Neural cell (in vitro differentiated cells): ENCODE data around the gene TFAM. TPM values are rescaled to one million over a fixed set of nuclear protein-coding genes. Genes with fewer than 3 reads are reported as not detected.

Source experiments
- H2AFZ ChIP-seq: fragments of 200-600, 300-800 bp; sonication (generic), shearing (Covaris generic); 2 replicates; pipeline ENCODE4 v1.6.0; 2014; ENCODE audit warnings: low read depth, mild to moderate bottlenecking, antibody characterized with exemption, low read length, moderate library complexity
- H3F3A ChIP-seq: fragments of 200-600 bp; shearing (Covaris generic); 2 replicates; pipeline ENCODE4 v1.6.1; 2016; ENCODE audit warnings: mild to moderate bottlenecking, moderate library complexity, mixed read lengths, antibody characterized with exemption, low read length; ENCODE audit not compliant: insufficient read depth, poor library complexity, severe bottlenecking
- H3K27ac ChIP-seq: fragments of 200-600, 300-800 bp; sonication (generic), shearing (Covaris generic); 2 replicates; pipeline ENCODE4 v1.5.1; 2014; ENCODE audit warnings: mild to moderate bottlenecking, low read length, moderate library complexity
- H3K27me3 ChIP-seq: fragments of 300-800, 200-600 bp; sonication (generic), shearing (Covaris generic); 2 replicates; pipeline ENCODE4 v1.6.0; 2014; ENCODE audit warnings: mild to moderate bottlenecking, low read depth, low read length, moderate library complexity; ENCODE audit not compliant: insufficient read depth
- H3K36me3 ChIP-seq: fragments of 300-800, 200-600 bp; sonication (generic), shearing (Covaris generic); 2 replicates; pipeline ENCODE4 v1.5.1; 2014; ENCODE audit warnings: mild to moderate bottlenecking, antibody characterized with exemption, low read length, moderate library complexity; ENCODE audit not compliant: insufficient read depth
- H3K4me2 ChIP-seq: fragments of 300-800, 200-600 bp; sonication (generic), shearing (Covaris generic); 2 replicates; pipeline ENCODE4 v1.6.0; 2014; ENCODE audit warnings: mild to moderate bottlenecking, low read length
- H3K4me3 ChIP-seq: fragments of 300-800, 200-600 bp; sonication (generic), shearing (Covaris generic); 2 replicates; pipeline ENCODE4 v1.5.1; 2014; ENCODE audit warnings: mild to moderate bottlenecking, low read length, moderate library complexity
- H3K79me2 ChIP-seq: fragments of 200-600 bp; shearing (Covaris generic); replicated peaks from 2 replicates; pipeline ENCODE4 v1.6.0; 2014; ENCODE audit warnings: mild to moderate bottlenecking, low read length, moderate library complexity; ENCODE audit not compliant: insufficient read depth
- H3K9ac ChIP-seq: fragments of 300-800, 200-600 bp; sonication (generic), shearing (Covaris generic); 2 replicates; pipeline ENCODE4 v1.6.1; 2016; ENCODE audit warnings: mild to moderate bottlenecking, low read length, mixed read lengths
- H3K9me2 ChIP-seq: fragments of 200-600 bp; shearing (Covaris generic); 2 replicates; pipeline ENCODE4 v1.6.1; 2016; ENCODE audit warnings: mild to moderate bottlenecking, low read length, mixed read lengths; ENCODE audit not compliant: insufficient read depth
- H3K9me3 ChIP-seq: fragments of 200-600, 300-800 bp; sonication (generic), shearing (Covaris generic); 2 replicates; pipeline ENCODE4 v1.6.1; 2016; ENCODE audit warnings: mild to moderate bottlenecking, mixed run types, low read length, moderate library complexity, mixed read lengths
- H4K20me1 ChIP-seq: fragments of 200-600 bp; shearing (Covaris generic); 2 replicates; pipeline ENCODE4 v1.6.1; 2016; ENCODE audit warnings: mild to moderate bottlenecking, mixed run types; ENCODE audit not compliant: insufficient read depth
- EP300 ChIP-seq: fragments of 450-650 bp; conservative IDR thresholded peaks from 2 replicates; pipeline ENCODE4 v1.6.1; 2014; ENCODE audit warnings: antibody characterized with exemption, mild to moderate bottlenecking, moderate library complexity; ENCODE audit not compliant: poor library complexity, severe bottlenecking
- EZH2 ChIP-seq: fragments of 200-600, 300-800 bp; shearing (Covaris generic), sonication (generic); IDR thresholded peaks from 2 replicates; pipeline ENCODE4 v1.6.1; 2014; ENCODE audit warnings: antibody characterized with exemption, low read length, borderline replicate concordance, mild to moderate bottlenecking; ENCODE audit not compliant: insufficient read depth, poor library complexity, severe bottlenecking
- MXI1 ChIP-seq: fragments of 450-650 bp; conservative IDR thresholded peaks from 2 replicates; pipeline ENCODE4 v1.6.1; 2014; ENCODE audit warnings: antibody characterized with exemption, mild to moderate bottlenecking; ENCODE audit not compliant: poor library complexity, severe bottlenecking
- POLR2AphosphoS5 ChIP-seq: IDR thresholded peaks from 2 replicates; pipeline ENCODE4 v1.6.1; 2012
- RAD21 ChIP-seq: fragments of 450-650 bp; conservative IDR thresholded peaks from 2 replicates; pipeline ENCODE4 v1.6.1; 2014; ENCODE audit warnings: antibody characterized with exemption, mild to moderate bottlenecking, moderate library complexity
- SMC3 ChIP-seq: fragments of 450-650 bp; conservative IDR thresholded peaks from 2 replicates; pipeline ENCODE4 v1.6.1; 2014; ENCODE audit warnings: antibody characterized with exemption, mild to moderate bottlenecking, moderate library complexity; ENCODE audit not compliant: poor library complexity
- TAF1 ChIP-seq: IDR thresholded peaks from 2 replicates; pipeline ENCODE4 v1.6.1; 2012; ENCODE audit warnings: low read depth
- polyA plus RNA-seq: library from polyadenylated mRNA; depleted of rRNA; stranded (reverse); fragments of >200 nt; gene quantifications from 2 replicates; pipeline ENCODE4 v1.2.3, GENCODE V29; 2014
- TF ChIP-seq, protein P1 (sequence below): fragments of 450-650 bp; IDR thresholded peaks from 2 replicates; pipeline ENCODE4 v1.5.1; 2014; ENCODE audit warnings: antibody characterized with exemption, mild to moderate bottlenecking, moderate library complexity; ENCODE audit not compliant: poor library complexity, severe bottlenecking
- TF ChIP-seq, protein P2 (sequence below): IDR thresholded peaks from 2 replicates; pipeline ENCODE4 v1.6.1; 2012; ENCODE audit warnings: borderline replicate concordance

TFAM gene
- polyA plus RNA-seq, 1 donor from 2014 or later = 27.2 TPM

DNA sequence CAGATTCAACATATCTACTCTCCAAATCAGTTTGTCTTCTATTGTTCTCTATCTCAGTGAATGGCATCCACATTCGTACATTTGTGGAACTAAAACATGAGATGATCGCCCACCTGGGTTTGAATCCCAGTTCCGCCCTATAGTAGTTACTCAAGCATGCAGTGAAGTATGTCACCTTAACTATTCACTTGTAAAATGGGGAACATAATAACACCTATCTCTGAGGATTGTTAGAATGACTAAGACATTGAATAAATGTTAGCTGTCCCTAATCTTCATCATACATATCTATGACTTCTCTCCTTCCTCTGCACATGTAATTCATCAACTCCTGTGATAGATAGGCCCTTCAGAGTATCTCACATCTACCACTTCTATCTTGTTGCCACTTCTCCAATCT is 25.7 kb upstream of the TFAM start:
- TF ChIP-seq MXI1 (no peak), EZH2 (no peak), POLR2AphosphoS5 (no peak), TAF1 (no peak), SMC3 (no peak)
- no peaks in the 10 kb centered on the region for H3K36me3 ChIP-seq
- H3F3A ChIP-seq = no peaks in the 10 kb centered on the region
- H3K9me2 ChIP-seq = no peaks in the 10 kb centered on the region
- H3K9ac ChIP-seq = no peak overlapping the region
- H3K27me3 ChIP-seq = no peaks in the 10 kb centered on the region
- no peak overlapping the region for H2AFZ ChIP-seq
- peaks cover 16% of the 10 kb centered on the region for H3K79me2 ChIP-seq
- H3K27ac ChIP-seq = no peak overlapping the region
- H3K4me3 ChIP-seq = no peak overlapping the region
- no peaks in the 10 kb centered on the region for H4K20me1 ChIP-seq
- H3K4me2 ChIP-seq = no peak overlapping the region
- H3K9me3 ChIP-seq = no peaks in the 10 kb centered on the region

DNA sequence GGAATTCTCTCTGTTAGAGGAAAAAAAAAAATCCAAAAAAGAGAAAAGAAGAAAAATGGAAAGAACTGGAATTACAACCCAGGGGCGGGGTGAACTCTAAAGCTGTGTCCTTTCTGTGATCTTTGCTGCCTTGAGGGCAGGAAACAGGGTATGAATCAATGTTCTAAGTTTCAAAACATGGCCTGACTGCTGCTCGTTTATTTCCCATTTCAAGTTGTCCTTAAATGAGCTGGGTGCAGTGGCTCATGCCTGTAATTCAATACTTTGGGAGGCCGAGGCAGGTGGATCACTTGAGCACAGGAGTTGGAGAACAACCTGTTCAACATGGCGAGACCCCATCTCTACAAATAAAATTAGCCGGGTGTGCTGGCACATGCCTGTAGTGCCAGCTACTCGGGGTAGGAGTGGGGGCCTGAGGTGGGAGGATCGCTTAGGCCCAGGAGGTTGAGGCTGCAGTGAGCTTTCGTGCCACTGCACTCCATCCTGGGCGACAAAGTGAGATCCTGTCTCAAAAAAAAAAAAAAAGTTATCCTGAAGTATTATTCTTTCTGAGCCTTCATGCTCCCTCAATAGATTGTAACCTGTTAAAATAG is 24.7 kb upstream of the TFAM start:
- no peaks in the 10 kb centered on the region for H3K36me3 ChIP-seq
- no peak overlapping the region for H3K27ac ChIP-seq
- no peak overlapping the region for H3K4me2 ChIP-seq
- H4K20me1 ChIP-seq = no peaks in the 10 kb centered on the region
- H3K9me3 ChIP-seq = no peaks in the 10 kb centered on the region
- no peaks in the 10 kb centered on the region for H3K27me3 ChIP-seq
- TF ChIP-seq POLR2AphosphoS5 = no peak
- H3K9ac ChIP-seq = no peak overlapping the region
- H3F3A ChIP-seq = no peaks in the 10 kb centered on the region
- H3K4me3 ChIP-seq = no peak overlapping the region
- no peaks in the 10 kb centered on the region for H3K9me2 ChIP-seq
- H3K79me2 ChIP-seq = peaks cover 15% of the 10 kb centered on the region
- H2AFZ ChIP-seq = no peak overlapping the region

DNA sequence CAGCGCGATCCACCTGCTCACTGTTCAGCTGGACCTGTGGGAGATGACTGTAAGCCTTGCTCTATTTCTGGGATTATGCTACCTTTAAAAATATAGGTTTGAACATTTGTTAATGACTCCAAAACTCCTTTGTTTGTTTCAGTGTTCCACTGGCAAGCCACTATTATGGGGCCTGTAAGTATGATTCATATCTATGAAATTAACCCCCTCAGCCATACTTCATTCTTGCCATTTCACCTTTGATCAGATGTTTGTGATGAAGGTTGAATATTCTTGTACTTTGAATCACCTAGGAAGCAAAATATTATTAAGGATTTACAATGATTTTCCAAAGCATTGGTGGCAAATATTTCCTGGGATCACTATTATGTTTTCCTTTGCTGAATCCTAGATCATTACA is 23.9 kb upstream of the TFAM start:
- no peak overlapping the region for H2AFZ ChIP-seq
- no peak overlapping the region for H3K9ac ChIP-seq
- no peak for TF ChIP-seq EP300
- no peak for TF ChIP-seq POLR2AphosphoS5
- TF ChIP-seq RAD21 = no peak
- TF ChIP-seq EZH2 = no peak
- TF ChIP-seq, protein P1, sequence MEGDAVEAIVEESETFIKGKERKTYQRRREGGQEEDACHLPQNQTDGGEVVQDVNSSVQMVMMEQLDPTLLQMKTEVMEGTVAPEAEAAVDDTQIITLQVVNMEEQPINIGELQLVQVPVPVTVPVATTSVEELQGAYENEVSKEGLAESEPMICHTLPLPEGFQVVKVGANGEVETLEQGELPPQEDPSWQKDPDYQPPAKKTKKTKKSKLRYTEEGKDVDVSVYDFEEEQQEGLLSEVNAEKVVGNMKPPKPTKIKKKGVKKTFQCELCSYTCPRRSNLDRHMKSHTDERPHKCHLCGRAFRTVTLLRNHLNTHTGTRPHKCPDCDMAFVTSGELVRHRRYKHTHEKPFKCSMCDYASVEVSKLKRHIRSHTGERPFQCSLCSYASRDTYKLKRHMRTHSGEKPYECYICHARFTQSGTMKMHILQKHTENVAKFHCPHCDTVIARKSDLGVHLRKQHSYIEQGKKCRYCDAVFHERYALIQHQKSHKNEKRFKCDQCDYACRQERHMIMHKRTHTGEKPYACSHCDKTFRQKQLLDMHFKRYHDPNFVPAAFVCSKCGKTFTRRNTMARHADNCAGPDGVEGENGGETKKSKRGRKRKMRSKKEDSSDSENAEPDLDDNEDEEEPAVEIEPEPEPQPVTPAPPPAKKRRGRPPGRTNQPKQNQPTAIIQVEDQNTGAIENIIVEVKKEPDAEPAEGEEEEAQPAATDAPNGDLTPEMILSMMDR = no peak
- TF ChIP-seq, protein P2, sequence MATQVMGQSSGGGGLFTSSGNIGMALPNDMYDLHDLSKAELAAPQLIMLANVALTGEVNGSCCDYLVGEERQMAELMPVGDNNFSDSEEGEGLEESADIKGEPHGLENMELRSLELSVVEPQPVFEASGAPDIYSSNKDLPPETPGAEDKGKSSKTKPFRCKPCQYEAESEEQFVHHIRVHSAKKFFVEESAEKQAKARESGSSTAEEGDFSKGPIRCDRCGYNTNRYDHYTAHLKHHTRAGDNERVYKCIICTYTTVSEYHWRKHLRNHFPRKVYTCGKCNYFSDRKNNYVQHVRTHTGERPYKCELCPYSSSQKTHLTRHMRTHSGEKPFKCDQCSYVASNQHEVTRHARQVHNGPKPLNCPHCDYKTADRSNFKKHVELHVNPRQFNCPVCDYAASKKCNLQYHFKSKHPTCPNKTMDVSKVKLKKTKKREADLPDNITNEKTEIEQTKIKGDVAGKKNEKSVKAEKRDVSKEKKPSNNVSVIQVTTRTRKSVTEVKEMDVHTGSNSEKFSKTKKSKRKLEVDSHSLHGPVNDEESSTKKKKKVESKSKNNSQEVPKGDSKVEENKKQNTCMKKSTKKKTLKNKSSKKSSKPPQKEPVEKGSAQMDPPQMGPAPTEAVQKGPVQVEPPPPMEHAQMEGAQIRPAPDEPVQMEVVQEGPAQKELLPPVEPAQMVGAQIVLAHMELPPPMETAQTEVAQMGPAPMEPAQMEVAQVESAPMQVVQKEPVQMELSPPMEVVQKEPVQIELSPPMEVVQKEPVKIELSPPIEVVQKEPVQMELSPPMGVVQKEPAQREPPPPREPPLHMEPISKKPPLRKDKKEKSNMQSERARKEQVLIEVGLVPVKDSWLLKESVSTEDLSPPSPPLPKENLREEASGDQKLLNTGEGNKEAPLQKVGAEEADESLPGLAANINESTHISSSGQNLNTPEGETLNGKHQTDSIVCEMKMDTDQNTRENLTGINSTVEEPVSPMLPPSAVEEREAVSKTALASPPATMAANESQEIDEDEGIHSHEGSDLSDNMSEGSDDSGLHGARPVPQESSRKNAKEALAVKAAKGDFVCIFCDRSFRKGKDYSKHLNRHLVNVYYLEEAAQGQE = no peak
- no peak for TF ChIP-seq SMC3
- no peak for TF ChIP-seq MXI1
- no peak for TF ChIP-seq TAF1

More for the DNA sequence above, 23.9 kb upstream of the TFAM start:
- H4K20me1 ChIP-seq = no peaks in the 10 kb centered on the region
- H3K36me3 ChIP-seq = no peaks in the 10 kb centered on the region
- no peaks in the 10 kb centered on the region for H3F3A ChIP-seq
- no peak overlapping the region for H3K27ac ChIP-seq
- H3K79me2 ChIP-seq = peaks cover 8% of the 10 kb centered on the region
- no peak overlapping the region for H3K4me2 ChIP-seq
- no peaks in the 10 kb centered on the region for H3K9me3 ChIP-seq
- no peaks in the 10 kb centered on the region for H3K9me2 ChIP-seq
- H3K4me3 ChIP-seq = no peak overlapping the region
- H3K27me3 ChIP-seq = no peaks in the 10 kb centered on the region
